Measurements from ENCODE around the gene UGT1A7. TPM values are rescaled to one million over a fixed set of nuclear protein-coding genes. Genes with fewer than 3 reads are reported as not detected.

UGT1A7 gene
- total RNA-seq, 1 donor from 2014 or later = 1.3 TPM

DNA sequence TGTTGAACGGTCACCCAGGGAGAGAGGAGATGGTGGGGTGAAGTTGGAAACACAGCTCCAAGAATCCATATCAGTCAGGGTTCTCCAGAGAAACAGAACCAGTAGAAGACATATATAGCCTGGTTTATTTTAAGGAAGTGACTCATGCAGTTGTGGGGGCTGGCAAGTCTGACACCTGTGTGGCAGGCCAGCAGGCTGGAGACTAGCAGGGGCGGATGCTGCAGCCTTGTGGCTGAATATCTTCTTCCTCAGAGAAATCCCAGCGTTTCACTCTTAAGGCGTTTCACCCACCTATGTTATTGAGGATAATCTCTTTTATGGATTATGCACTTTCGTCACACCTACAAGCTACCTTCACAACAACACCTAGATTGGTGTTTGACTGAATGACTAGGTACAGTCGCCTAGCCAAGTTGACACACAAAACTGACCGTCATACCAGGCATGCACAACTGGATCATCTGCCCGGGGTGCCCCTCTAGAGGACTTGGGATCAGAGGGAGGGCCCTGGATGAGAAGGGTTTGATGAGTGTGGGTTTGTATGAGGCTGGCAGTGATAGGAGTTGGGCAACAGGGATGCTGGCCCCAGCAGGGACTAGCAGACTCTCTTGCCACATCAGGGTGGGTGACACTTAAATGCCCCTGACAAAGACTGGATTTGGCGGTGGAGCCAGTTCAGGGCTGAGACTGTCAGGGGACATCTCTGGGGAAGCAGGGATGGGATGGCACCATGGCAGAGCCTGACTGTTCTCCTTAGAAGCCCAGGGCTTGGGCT, 119.8 kb downstream of the UGT1A7 start:
- no peak for DNase-seq

DNA sequence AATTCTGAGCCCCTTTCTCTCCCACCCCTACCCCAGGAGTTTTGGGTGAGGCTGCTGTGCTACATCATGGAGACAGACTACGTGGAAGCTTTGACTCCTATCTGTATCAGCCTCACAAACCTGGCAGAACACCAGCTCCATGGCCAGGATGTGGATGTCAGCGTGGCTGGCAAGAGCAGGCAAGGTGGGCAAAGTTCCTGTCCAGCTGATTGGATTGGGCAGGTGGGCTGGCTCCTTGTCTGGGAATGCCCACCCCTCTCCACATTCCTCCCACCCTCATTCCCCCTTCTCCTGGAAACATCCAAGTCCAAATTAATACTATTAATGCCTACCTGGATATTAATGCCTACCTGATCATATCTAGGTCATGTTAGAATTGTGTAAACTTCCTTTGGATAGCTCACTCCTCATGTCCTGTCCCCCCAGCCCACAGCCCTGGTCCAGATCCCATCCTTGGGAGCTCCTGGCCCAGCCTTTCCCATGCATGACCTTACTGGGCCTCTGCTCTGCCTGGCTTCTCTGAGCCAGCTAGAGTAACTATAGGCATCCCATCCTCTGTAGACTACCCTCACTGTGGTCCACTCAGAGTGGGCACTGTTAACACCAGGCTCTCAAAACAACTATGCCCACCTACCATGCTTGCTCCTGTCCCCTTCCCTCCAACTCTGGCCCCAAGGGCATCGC, 120.6 kb downstream of the UGT1A7 start:
- no peak for DNase-seq

DNA sequence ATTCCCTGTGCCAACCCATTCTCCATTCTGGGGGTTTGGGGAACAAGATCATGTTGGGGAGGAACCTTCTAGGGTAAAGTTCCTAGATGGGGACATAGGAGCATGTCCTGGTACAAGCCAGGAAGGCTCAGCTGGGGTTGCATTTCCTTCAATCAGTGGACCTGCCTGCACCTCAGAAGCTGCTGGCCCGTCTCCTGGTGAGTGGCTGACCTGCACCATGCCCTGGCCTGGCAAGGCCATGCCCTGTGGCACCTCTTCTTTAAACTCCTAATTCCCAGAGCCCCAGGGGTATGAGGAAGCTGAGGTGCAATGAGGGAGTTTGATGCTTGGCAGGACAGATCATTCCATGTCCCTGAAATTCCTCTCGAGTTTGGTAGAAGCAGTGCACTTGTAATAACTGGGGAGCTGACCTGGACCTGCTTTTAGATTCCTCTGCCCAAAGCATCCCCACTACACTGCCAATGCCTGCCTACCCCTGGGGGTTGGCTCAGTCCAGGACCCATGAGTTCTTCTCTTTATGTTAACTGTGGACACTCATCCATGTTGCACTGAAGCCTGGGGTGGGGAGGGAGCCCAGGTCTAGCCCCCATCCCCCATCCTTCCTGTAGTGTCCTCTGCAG, 121.7 kb downstream of the UGT1A7 start:
- DNase-seq = no peak

DNA sequence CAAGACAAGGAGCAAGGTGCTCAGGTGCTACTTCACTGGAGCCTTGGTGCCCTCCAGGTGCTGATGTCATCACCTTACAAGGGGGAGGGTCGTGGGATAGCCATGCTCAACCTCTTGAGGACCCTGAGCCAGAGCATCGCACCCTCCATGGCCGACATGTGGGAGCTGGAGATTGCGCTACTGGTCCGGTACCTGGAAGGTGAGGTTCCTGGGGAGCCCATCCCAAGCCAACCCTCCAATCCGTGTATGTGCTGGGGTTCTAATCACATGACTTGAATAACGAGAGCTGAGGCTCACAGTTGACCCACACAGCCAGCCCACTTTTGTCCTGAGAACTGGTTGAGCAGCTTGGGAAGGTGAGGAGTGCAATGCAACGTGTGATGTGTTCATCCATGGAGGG, 122.3 kb downstream of the UGT1A7 start:
- DNase-seq = no peak

DNA sequence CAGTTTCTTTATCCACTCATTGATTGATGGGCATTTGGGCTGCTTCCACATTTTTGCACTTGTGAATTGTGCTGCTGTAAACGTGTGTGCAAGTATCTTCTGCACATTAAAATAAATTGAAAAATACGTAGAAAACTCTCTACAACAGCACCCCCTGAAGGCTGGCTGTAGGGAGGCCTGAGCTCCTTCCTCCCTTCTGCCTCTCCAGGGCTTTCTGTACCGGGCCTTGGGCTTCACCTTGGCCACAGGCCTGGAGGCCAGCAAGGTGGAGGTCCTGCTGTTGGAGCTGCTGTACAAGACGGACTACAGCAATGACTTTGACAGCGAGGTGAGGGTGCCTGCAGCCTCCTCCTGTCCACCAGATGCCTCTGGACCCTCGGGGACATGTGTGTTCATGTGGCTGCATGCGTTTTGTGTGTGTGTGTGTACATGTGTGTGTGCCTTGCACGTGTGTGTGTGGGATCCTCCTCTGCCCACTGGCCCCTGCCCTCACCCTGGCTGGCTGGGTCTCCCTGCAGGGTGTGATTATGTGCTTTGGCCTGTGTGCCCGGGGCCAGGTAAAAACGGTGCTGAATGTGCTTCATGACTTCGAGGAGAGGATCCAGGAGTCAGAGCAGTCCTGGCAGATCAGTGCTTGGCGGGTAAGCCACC, 125.6 kb downstream of the UGT1A7 start:
- DNase-seq = no peak

DNA sequence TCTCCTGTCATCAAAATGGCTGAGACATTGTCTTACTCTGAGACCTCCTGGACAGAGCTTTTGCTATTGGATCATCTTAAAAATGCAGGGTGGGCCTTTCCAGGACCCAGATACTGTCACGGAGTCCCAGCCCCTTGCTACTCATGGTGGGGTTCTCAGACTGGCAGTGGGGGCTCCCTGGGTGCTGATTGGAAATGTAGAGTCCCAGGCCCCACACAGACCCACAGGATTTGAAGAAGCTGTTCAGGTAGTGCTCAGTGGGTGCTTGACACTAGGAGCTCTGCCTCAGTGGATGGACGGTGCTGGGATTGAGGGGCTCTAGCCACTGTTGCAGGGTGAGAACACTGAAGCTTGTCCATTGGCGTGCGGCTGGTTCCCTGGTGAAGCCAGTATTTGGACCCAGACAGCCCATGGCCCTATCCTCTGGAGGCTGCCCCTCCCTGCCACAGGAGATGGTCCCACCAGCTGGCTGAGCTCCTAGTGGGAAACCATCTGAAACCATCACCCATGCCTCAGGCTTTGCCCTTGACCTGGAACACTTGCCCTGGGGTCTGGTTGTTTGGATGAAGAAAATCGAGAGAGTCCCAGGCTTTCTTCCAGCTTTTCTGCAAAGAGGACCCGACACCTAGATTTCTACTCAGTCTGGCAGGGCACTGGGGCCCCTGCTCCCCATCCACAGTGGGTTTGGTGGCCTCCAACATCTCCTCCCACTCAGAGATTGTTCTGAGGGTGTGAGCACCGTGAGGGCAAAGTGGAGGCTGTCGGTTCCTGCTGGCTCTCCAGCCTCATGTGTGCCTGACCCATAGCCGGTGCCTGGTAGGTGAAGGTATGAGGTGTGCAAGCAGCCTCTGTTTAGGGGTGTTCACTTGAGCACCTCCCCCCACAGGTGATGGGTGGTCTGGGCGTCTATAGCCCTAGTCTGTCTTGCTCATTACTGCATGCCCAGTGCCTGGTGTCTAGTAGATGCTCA, 126.5 kb downstream of the UGT1A7 start:
- no peak for DNase-seq

DNA sequence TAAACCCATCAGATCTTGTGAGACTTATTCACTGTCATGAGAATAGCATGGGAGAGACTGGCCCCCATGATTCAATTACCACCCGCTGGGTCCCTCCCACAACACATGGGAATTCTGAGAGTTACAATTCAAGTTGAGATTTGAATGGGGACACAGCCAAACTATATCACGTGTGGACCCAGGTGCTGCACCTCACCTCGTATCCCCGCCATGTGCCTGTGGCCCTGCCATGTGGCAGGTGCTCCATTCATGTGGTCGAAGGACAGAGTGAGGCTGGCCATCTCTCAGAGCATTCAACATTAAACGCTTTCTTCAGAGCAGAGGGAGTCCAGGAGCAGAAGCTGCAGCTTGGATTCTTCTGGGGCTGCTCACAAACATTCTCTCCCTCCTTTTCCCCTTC, 128.7 kb downstream of the UGT1A7 start:
- no peak for DNase-seq

DNA sequence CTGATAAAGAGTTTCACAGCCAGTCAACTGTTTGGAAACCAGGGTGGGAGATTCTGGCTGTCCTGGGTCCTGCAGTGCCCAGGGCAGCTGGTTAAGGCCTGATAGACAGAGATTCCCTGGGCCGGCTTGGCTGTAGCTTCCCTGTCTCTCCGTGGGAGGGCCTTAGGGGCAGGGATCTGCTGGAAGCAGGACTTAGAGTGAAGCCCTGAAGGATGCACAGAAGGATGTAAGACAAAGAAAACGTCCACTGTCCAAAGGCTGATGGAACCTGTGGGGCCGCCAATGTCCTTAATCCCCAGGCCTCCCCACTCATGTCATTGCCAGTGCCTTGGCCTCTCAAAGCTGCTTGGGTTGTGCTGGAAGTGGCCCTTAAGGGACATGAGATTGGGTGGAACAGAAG, 129.4 kb downstream of the UGT1A7 start:
- DNase-seq = no peak

DNA sequence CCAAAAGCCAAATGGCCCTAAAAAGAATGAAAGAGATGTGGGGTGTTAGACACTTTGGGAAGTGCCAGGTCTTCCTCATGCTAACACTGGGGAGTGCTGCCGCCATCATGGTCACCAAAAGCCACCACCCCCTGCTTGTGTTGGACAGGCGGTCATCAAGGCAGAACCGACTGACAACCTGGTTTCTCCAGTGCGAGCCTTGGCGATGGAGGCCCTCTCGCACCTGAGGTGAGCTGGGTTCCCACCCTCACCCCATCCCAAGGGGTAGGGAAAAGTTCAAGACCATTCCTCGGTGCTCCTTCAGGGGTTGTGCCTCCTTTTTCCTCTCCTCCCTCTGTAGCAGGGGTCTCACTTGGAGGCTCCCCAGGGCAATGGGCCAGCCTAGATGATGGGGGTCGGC, 130.0 kb downstream of the UGT1A7 start:
- no peak for DNase-seq

DNA sequence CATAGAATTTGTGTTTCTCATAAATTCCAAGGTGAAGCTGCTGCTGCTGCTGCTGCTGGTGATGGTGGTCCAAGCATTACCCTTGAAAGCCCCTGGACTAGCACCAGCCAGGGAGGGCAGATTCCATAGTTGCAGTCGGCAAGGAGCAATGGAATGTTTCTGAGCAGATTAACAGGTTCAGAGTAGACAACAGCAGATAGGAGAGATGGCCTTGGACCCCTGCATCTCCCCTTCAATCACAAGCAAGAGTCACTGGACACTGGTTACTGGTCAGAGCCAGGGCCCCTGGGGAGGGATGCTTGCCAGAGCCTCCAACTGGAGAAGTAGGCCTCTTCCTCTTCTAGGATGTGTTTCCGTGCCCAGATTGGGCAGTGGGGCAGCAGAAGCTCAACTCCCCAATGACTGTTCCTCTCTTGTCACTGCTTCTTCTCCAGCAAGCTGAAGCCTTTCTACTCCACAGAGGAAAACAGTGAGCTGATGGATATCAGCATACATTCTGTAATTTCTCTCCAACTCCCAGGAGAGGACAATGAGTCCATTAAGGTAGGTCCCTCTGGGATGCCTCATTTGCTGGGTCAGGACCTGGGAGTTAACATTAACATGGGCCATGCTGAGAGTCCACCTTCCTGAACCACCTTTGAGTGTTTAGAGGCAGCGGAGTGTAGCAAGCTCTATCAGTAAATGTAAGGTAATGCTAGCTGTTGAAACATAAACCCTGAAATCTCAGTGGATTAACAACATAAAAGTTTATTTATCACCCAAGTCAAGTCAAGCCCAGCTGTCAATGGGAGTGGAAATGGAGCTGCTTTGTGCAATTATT, 131.7 kb downstream of the UGT1A7 start:
- no peak for DNase-seq

DNA sequence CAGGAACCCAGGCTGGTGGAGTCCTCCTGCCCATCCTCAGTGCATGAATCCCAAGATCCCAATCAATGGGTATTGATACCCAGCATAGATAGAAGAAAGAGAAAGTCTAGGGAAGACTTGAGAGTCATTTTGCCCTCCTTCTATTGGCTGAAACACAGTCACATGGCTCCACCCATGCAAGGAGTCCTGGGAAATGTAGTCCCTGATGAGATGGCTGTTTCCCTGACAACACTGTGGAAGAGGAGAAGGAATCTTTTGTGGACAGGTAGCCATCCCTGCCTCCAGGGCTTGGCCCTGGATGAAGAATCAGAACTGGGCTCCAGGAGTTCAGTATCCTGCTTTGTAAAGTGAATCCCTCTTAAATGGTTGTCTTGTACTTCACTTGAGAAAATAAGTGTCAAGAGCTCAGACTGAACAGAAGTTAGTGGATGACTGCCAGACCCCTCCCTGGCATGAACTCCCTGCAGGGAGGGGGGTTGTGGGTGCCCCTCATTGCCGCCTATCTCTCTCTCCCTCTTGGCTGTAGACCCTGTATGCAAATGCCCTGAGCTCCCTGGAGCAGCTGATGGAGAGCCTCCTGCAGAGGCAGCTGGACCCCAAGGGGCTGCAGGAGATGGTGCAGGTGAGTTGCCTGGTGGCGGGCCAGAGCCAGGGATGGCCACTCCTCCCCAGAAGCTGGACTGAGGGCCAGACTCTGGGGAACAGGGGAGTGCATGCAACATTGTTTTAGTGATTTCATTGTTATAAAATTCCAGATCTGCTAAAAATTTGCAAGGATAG, 132.5 kb downstream of the UGT1A7 start:
- DNase-seq = no peak

DNA sequence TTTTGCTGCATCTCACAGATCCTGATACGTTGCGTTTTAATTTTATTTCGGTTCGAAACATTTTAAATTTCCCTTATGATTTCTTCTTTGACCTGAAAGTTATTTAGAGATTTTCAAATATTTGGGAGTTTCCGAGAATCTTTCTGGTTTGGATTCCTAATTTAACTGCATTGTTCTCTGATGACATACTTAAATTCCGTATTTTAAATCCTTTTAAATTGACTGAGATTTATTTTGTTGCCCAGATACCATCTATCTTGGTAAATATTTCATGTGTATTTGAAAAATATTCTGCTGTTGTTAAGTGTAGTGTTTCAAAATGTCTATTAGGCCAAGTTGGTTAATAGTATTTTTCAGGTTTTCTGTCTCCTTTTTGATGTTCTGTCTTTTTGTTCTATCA, 134.2 kb downstream of the UGT1A7 start:
- DNase-seq = no peak

DNA sequence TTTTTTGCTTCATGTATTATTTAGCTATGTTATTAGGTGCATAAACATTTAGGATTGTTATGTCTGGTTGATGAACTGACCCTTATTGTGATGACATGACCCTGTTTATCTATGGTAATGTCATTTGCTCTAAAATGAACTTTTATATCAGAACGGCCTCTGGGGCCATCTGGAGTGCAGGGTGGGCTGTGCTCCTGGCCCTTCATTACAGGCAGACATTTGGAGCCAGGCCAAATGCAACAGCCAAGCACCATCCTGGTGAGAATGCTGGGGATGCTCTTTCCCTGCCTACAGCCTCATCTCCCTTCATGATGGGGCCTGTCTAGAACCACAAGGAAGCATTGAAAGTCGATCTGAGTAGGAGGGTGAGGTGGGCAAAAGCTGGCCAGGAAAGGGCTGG, 134.6 kb downstream of the UGT1A7 start:
- DNase-seq = no peak

DNA sequence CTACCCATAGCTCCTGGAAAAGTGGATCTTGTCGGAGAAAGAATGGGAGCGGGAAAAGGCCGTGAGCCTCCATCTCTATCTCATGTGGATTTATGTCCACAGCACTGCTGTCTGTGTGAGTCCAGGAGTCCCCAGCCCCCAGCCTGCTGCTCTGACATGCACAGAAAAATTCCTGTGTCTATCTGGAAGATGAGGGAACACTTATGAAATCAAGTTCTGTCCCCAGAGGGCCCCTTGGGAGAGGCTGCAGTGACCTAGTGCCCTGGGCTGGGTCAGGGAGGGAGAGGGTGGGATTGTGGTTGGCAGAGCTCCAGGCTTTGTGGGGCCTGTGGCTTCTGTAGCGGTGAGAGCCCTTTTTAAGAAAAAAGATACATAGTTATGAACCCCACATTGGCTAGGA, 135.1 kb downstream of the UGT1A7 start:
- DNase-seq = no peak

DNA sequence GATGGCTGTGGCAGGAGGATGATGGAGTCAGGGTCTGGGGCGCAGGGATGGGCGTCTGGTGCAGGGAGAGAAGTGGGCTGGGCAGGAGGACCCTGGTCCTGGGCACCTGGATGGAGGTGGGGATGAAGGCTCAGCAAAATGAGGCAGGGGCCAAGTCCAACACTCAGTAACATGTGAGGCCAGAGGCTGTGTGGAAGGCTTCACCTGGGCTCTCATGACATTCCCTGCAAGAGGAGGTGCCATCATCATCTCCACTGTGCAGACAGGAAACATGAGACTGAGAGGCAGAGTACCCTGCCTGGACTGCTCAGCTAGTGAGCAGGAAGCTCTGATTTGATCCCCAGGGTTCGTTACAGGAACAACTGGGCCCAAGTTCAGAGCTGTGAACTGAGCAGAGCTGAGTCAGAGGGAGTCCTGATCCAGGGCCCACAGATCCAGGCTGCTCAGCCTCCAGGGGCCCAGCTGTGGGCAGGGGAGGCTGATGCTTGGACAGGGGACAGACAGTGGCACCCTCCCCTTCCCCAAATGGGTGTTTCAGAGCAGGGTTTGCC, 135.7 kb downstream of the UGT1A7 start:
- DNase-seq = no peak

DNA sequence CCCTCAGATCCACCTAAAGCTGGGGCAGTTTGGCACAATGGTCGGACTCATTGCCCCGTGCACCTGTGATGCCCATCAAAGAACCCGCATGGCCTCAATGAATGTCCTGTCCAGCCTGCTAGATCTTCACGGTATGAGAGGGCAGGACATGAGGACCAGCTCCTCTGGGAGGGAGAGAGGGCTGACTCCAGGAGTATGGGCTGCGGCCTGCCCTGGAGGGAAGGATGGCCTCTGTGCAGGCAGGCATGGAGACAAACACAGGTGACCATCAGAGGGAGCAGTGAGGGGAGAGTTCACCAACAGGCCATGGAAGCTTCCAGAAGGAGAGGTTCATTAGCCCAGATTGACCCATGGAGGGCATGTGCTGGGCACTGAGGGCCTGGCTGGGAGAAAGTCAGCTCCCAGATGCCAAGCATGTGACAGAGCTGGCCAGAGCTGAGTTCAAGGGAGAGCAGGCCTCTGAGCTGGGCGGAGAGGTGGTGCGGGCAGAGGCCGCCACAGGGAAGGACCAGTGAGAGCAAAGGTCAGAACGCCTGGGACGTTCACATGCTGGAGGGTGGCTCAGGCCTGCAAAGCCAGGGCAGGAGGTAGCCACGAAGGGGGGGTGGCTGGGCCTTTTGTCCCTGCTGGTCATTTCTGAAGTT, 136.4 kb downstream of the UGT1A7 start:
- DNase-seq = no peak

DNA sequence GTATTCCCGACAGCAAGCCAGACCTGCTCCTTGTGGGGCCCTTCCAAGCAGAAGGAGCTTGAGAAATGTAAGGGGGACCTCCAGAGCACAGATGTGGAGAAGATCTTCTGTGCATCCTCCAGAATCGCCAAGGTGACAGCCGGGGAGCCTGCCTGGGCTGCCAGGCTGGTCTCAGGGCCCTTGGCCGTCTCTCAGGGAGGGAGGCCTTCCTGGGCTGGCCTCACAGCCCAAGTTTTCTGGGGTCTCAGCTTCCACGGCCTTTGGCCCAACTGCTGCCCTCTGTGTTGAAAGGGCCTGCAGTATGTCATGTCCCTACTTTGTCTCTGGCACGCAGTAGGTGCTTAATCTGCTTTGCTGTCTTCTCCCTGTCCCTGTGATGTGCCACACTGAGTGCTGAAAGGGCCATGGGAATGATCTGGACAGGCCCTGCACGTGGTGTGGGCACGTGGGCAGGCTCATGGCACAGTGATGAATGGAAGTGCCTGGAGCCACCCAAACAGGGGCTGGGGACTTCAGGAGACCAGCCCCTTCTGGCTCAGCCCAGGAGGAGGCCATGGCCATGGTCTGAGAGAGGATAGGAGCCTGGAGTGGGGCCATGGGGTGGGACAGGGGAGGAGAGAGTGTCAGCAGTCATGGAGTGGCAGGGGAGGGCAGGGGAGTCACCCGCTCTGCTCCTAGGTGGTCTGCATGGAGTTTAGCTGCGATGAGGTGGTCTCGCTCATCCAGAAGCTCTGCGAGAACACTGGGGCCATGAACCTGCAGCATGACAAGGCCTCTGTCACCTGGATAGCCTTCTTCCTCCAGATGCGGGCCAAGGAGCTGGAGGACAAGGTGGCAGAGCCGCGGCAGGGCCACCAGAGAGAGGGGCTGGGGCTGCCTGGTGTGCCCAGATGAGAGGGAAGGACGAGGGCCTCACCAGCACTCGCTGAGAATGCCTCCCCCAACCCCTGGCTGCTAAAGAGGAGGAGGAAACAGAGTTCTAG, 137.2 kb downstream of the UGT1A7 start:
- no peak for DNase-seq

Measured in tongue (tissue), 2 donors.